ENCODE data around the gene CNTNAP5. TPM values are rescaled to one million over a fixed set of nuclear protein-coding genes. Genes with fewer than 3 reads are reported as not detected.
A peak's percentile ranks its signal among the peaks of the same experiment; 100 is the strongest.

CNTNAP5 gene
- total RNA-seq, 1 experiment from 2014 or later, result not detected

GRCh38 chr2:124874676-124875075, 849.6 kb downstream of the CNTNAP5 start:
- DNase-seq (ENCODE audit: unreplicated experiment), result no peak
- H3K4me1 Mint-ChIP-seq (ENCODE audit: insufficient read depth, unreplicated experiment), result peaks cover 18% of the 10 kb centered on the region
- H3K27ac Mint-ChIP-seq (ENCODE audit: low read depth, unreplicated experiment), result no peak overlapping the region
- no peaks in the 10 kb centered on the region for H3K36me3 Mint-ChIP-seq (ENCODE audit: insufficient read depth, unreplicated experiment)
- intact Hi-C loops (cut with micrococcal nuclease), result no loop called here
- TF ChIP-seq CTCF (IDR thresholded peaks at IDR 0.05; ENCODE audit: unreplicated experiment), result no peak
- no peak overlapping the region for H3K4me3 Mint-ChIP-seq (ENCODE audit: unreplicated experiment)
- ChIA-PET CTCF (interaction anchor here (0.6 kb wide), 1 partner anchor 33 kb away, joined by 6 read pairs; no protein-coding TSS in a partner anchor), POLR2A (no interaction called here)
- no peaks in the 10 kb centered on the region for H3K27me3 Mint-ChIP-seq (ENCODE audit: insufficient read depth, unreplicated experiment)
- H3K9me3 Mint-ChIP-seq (ENCODE audit: unreplicated experiment), result no peaks in the 10 kb centered on the region
- no TSS peak for BruUV-seq (replicated peaks)

DNA sequence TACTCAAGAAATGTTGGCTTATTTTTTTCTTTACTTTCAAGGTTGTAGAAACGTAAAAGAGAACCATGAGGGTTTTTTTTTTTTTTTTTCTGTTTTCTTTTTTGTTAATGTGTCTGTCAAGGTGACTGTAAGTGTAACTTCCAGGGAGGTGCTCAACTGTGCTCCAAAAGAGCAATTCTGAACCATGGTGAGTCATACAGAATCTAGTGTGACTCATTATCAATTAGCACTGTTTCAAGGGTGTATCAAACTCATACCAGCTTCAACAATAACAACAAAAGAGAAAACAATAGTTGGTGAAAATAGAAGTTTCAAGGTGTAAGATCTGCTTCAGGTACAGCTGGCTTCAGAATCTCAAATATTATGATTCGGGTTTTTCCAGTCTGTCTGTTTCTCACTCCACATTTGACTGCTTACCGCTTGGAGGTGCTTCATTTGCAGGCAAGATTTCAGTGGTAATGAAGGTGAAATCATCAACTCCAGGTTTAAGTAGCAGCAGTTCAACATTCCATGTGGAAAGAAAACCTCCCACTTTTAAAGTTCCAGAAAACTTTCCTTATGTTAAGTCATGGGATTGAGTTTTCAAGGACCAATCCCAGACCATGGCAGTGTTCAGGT, 850.6 kb downstream of the CNTNAP5 start:
- Mint-ChIP-seq H3K4me3 (ENCODE audit: unreplicated experiment) (no peak overlapping the region), H3K27ac (ENCODE audit: low read depth, unreplicated experiment) (no peak overlapping the region), H3K27me3 (ENCODE audit: insufficient read depth, unreplicated experiment) (no peaks in the 10 kb centered on the region), H3K36me3 (ENCODE audit: insufficient read depth, unreplicated experiment) (no peaks in the 10 kb centered on the region), H3K9me3 (ENCODE audit: unreplicated experiment) (no peaks in the 10 kb centered on the region), H3K4me1 (ENCODE audit: insufficient read depth, unreplicated experiment) (peaks cover 18% of the 10 kb centered on the region)
- CTCF ChIA-PET, result no interaction called here
- no peak for TF ChIP-seq CTCF (IDR thresholded peaks at IDR 0.05; ENCODE audit: unreplicated experiment)
- BruUV-seq (replicated peaks), result no TSS peak
- intact Hi-C loops (cut with micrococcal nuclease), result no loop called here
- DNase-seq (ENCODE audit: unreplicated experiment), result peak; percentile 60
- POLR2A ChIA-PET, result interaction anchor here (0.5 to 0.6 kb wide), 2 partner anchors 20 to 1153 kb away, joined by 3 to 4 read pairs; no protein-coding TSS in a partner anchor

DNA sequence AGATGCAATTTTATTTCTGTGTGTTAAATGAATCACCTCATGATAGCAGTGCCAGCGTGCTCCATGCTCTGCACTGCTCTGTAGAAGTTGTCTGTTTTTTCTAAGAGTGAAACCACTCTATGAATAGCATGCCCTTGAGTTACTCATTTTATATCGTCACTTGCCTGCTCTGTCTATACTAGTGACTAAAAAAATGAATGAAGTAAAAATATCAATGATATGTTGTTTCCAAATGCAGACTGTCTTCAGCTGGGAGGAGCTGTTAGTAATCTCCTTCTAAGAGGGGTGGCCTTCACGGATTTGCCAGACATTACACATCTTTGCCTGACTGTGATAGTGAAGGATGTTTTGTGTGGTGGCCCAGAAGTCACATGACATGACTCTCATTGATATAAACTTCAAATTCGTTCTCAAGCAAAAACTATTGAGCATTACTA, 852.1 kb downstream of the CNTNAP5 start:
- peak overlapping the region; percentile 5 for H3K27ac Mint-ChIP-seq (ENCODE audit: low read depth, unreplicated experiment)
- no peaks in the 10 kb centered on the region for H3K27me3 Mint-ChIP-seq (ENCODE audit: insufficient read depth, unreplicated experiment)
- intact Hi-C loops (cut with micrococcal nuclease), result no loop called here
- H3K4me3 Mint-ChIP-seq (ENCODE audit: unreplicated experiment), result peak overlapping the region; percentile 26
- no peak for TF ChIP-seq CTCF (IDR thresholded peaks at IDR 0.05; ENCODE audit: unreplicated experiment)
- ChIA-PET CTCF (no interaction called here), POLR2A (no interaction called here)
- DNase-seq (ENCODE audit: unreplicated experiment), result peak; percentile 22
- H3K36me3 Mint-ChIP-seq (ENCODE audit: insufficient read depth, unreplicated experiment), result no peaks in the 10 kb centered on the region
- no TSS peak for BruUV-seq (replicated peaks)
- H3K4me1 Mint-ChIP-seq (ENCODE audit: insufficient read depth, unreplicated experiment), result peaks cover 18% of the 10 kb centered on the region
- no peaks in the 10 kb centered on the region for H3K9me3 Mint-ChIP-seq (ENCODE audit: unreplicated experiment)

DNA sequence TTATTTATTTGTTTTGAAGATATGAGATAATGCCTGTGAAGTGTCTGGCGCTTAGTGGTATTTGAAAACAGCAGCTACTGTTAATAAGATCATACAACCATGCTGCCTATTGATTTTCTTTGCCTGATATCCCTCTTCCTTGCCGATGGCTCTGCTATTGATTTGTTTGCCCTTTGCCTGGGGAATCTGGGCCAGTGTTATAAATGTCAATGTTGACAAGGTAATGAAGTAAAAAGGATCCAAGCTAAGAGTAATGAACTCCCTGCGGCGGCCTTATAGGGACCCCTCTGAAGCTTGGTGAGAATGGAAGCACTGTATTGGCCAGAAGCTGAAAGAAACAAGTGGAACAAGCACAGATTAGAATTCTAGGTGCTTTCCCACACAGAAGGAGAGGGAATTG, 854.6 kb downstream of the CNTNAP5 start:
- Mint-ChIP-seq H3K27me3 (ENCODE audit: insufficient read depth, unreplicated experiment) (no peaks in the 10 kb centered on the region), H3K4me3 (ENCODE audit: unreplicated experiment) (no peak overlapping the region), H3K27ac (ENCODE audit: low read depth, unreplicated experiment) (no peak overlapping the region), H3K36me3 (ENCODE audit: insufficient read depth, unreplicated experiment) (no peaks in the 10 kb centered on the region), H3K9me3 (ENCODE audit: unreplicated experiment) (no peaks in the 10 kb centered on the region), H3K4me1 (ENCODE audit: insufficient read depth, unreplicated experiment) (peaks cover 25% of the 10 kb centered on the region)
- POLR2A ChIA-PET, result no interaction called here
- no peak for DNase-seq (ENCODE audit: unreplicated experiment)
- no peak for TF ChIP-seq CTCF (IDR thresholded peaks at IDR 0.05; ENCODE audit: unreplicated experiment)
- BruUV-seq (replicated peaks), result no TSS peak
- CTCF ChIA-PET, result interaction anchor here (0.5 to 1.6 kb wide), 2 partner anchors 11 to 125 kb away, joined by 3 read pairs; no protein-coding TSS in a partner anchor
- intact Hi-C loops (cut with micrococcal nuclease), result no loop called here
